Measurements from ENCODE around the gene C2CD3. TPM values are rescaled to one million over a fixed set of nuclear protein-coding genes. Genes with fewer than 3 reads are reported as not detected.

Gene C2CD3
- total RNA-seq, 1 experiment from 2014 or later, result 32.5 TPM

- in situ Hi-C loops (cut with HindIII; ENCODE audit: low pct_unique_long_range_greater_than_20kb, low sequenced_read_pairs), result no loop called here
- DNase-seq (ENCODE audit: low read depth, low spot score), result peak; percentile 90
Observed at GRCh38 chr11:73982990-73983740, 187.6 kb downstream of the C2CD3 start.

GRCh38 chr11:73982595-73982989 lies 188.2 kb downstream of the C2CD3 start, which contains the start of gene UCP2:
Gene UCP2, minus strand, starts transcription at chr11:73982843. Its CDS starts 4,465 bp downstream, at chr11:73978378.
- DNase-seq (ENCODE audit: low read depth, low spot score), result no peak
- in situ Hi-C loops (cut with HindIII; ENCODE audit: low pct_unique_long_range_greater_than_20kb, low sequenced_read_pairs), result no loop called here

GRCh38 chr11:73981051-73981805 lies 189.6 kb downstream of the C2CD3 start:
- in situ Hi-C loops (cut with HindIII; ENCODE audit: low pct_unique_long_range_greater_than_20kb, low sequenced_read_pairs), result no loop called here

DNA sequence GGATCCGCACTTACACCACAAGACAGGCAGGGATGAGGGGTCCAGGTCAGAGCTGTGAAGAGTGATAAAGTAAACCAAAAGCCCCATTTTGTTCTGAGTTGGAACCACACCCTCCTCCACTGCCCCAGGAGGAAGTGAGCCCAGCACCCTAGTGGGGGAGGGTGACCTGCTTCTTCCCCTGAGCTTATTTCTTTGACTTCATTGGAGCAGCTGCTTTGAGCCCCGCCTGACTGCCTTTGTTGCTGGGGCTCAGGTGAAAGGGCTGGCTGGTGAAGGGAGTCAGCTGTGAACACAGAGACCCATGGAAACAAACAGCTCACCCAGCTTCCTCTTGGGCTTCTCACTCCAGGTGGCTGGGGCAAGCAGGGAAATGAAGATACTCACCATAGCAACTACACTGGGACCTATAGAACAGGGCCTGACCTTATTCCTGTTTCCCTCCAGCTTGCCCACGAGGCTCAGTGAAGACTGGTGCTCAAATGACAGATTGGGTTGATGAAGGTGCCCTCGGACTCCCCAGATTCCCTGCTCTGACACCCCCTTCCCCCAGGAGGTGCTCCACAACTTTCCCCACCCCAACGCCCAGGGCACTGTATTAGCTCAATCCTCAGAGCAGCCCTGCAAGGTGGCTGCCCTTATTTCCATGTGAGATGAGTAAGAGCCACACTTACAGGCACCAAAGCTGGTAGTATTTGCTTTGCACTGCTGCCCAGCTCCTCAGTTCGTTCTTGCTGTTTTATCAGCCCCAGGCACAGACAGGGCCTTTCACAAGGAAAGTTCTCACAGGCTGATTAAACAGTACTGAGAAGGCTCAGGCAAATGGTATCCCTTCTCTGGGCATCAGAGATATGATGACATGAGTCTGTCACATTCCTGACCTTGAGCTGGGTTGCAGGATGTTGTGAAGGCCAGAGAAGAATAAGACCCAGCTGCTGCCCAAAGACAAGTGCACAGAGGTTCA lies 190.5 kb downstream of the C2CD3 start:
- DNase-seq (ENCODE audit: low read depth, low spot score), result no peak
- in situ Hi-C loops (cut with HindIII; ENCODE audit: low pct_unique_long_range_greater_than_20kb, low sequenced_read_pairs), result no loop called here

More at GRCh38 chr11:73981051-73981805, 189.6 kb downstream of the C2CD3 start:
- no peak for DNase-seq (ENCODE audit: low read depth, low spot score)

DNA sequence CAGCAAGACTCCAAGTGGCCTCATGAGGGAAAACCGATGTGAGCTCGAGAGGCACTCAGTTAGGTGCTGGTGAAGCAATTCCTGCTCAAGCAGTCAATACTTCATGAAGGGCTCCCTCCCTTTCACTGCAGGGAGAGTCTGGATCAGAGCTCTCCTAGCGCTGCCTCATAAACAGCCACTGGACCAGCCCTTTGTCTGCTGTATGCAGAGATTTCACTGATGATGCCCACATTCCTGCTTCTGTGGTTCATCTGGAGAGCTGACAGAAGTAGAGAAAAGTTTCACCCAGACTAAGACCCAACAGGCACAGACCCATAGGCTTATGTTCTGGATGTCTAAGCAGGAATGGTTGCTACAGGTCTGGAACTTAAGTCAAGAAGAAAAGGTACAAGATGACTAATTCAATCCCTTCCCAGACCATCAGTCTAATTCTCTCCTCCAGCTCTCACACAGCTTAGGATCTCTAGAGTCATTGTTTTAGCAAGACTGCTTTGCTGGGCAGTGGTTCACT lies 192.2 kb downstream of the C2CD3 start:
- in situ Hi-C loops (cut with HindIII; ENCODE audit: low pct_unique_long_range_greater_than_20kb, low sequenced_read_pairs), result no loop called here
- no peak for DNase-seq (ENCODE audit: low read depth, low spot score)

DNA sequence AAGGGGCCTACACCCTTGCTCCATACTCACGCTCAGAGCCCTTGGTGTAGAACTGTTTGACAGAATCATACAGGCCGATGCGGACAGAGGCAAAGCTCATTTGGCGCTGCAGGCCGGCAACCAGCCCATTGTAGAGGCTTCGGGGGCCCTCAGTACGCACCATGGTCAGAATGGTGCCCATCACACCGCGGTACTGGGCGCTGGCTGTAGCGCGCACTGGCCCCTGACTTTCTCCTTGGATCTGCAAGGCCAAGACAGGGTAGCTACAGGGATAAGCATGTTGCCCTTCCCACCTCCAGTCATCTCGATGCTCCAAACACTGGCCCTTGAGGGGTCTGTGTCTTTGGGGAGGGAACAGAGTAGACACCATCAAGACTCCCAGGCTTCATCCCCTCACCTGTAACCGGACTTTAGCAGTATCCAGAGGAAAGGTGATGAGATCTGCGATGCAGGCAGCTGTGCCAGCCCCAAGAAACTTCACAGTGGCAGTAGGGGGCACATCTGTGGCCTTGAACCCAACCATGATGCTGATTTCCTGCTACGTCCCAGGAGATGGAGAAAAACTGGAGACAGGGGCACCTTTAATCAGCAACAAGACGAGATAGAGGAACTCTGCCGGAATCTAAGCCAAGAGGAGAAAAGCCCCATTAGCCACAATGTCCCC lies 192.8 kb downstream of the C2CD3 start:
- in situ Hi-C loops (cut with HindIII; ENCODE audit: low pct_unique_long_range_greater_than_20kb, low sequenced_read_pairs), result no loop called here
- no peak for DNase-seq (ENCODE audit: low read depth, low spot score)

DNA sequence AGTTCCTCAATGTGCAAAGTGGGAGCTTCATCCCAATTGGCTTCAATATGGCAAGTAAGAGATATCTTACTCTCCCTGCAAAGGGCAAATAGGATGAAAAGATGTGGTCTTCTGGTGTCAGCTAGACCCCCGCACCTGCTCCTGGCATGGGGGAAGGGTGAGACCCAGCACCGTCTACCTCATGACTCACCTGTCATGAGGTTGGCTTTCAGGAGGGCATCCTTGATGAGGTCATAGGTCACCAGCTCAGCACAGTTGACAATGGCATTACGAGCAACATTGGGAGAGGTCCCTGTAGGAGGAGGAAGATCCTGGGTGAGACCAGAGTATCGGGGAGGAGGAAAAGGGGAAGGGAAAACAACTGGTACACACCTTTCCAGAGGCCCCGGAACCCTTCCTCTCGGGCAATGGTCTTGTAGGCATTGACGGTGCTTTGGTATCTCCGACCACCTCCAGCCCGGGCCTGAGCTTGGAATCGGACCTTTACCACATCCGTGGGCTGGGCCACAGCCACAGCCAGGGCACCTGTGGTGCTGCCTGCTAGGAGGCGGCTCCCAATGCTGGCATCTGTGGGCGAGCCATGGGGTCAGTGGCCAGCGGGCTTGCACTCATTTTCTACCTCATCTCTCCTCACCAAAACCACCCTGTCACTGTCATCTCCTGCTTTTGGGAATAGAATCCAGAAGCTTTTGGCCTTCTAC lies 194.2 kb downstream of the C2CD3 start:
- in situ Hi-C loops (cut with HindIII; ENCODE audit: low pct_unique_long_range_greater_than_20kb, low sequenced_read_pairs), result no loop called here
- no peak for DNase-seq (ENCODE audit: low read depth, low spot score)

- in situ Hi-C loops (cut with HindIII; ENCODE audit: low pct_unique_long_range_greater_than_20kb, low sequenced_read_pairs), result no loop called here
Observed at GRCh38 chr11:73975479-73975757, 195.4 kb downstream of the C2CD3 start.

DNA sequence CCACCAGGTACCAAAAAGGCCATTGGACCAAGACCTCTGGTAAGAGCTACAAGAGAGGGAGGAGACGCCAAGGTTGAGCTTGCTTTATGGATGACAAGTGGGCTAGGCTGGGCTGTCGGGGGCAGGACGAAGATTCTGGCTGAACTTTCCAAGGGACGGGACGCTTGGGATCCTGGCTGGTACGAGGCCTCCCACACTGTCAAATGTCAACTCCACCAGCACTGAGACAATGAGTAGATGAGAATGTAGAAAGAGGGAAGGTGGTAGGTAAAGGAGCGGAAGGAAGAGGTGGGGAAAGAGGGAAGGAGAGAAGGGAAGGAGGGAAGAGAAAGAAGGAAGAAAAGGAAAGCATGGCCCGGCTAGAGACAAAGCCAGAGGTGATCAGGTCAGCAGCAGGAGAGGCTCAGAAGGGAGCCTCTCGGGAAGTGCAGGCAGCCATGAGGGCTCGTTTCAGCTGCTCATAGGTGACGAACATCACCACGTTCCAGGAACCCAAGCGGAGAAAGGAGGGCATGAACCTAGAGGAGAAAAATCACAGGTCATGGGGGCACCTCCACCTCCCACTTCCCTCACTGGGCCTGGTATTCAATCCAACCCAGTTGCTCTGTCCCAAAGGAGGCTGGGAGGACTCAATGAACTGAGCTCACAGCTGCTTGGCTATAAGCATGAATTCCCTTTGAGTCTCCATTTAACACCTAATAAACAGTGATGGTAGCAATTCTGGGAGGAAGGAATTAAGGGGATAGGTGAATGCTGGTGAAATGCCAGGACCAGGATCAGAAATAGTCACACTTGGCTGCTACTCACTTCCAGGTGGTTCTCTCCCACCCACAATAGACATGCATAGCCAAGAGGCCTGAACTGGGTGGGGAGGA lies 196.0 kb downstream of the C2CD3 start:
- DNase-seq (ENCODE audit: low read depth, low spot score), result no peak
- in situ Hi-C loops (cut with HindIII; ENCODE audit: low pct_unique_long_range_greater_than_20kb, low sequenced_read_pairs), result no loop called here

More at GRCh38 chr11:73975479-73975757, 195.4 kb downstream of the C2CD3 start:
- DNase-seq (ENCODE audit: low read depth, low spot score), result no peak

DNA sequence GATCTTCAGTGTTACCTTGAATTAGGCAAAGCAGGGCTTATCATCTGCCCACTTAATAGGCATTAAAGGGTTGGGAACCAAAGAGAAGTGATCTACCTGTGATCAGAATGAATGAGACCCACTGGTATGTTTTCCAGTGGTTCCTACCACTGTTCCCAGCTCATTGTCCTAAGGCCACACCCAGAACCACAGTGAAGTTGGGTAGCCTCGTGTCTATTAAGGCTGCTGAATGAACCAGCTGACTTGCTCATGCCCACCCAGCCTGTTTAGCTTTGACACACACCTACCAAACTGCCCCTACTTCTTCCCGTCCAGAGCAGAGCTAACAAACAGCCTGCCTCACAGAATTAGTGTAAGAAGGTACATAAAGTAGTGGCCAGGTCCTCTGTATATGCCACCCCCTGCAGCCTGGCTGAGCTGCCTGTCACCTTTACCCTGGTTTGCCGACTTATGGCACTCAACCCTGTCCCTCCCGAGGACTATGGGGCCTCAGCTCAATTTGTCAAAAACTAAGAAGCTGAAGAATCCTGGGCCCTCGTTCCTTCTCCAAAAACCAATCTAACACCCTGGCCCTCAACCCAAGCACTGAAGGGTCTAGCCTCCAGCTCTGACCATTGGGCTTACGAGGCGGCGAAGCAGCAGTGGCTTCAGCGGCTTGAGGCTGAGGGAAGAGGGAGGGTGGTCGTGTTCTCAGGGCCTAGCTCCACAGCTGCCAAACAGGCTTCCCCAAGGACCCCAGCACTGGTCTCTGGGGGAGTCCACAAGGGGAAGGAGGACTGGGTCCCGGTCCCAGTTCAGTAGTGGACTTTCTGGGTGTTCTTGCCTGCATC lies 198.0 kb downstream of the C2CD3 start:
- in situ Hi-C loops (cut with HindIII; ENCODE audit: low pct_unique_long_range_greater_than_20kb, low sequenced_read_pairs), result no loop called here
- DNase-seq (ENCODE audit: low read depth, low spot score), result no peak

DNA sequence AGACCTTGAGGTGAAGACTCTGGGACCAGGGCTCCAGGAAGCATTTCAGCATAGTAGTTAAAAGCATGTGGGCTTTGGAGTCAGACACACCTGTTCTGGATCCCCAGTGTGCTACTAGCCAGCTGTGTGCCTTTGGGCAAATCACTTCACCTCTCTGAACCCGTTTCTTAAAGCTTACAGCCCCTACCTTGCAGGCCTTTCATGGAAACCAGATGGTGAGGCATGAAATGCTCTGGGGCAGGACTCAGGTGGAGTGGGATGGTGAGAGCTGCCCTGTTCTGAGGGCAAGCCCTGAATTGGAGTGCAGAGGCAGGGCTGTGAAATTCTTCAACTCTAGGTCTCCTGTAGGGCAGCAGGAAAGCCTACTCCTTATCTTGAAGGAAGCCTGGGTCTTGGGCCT lies 198.6 kb downstream of the C2CD3 start:
- in situ Hi-C loops (cut with HindIII; ENCODE audit: low pct_unique_long_range_greater_than_20kb, low sequenced_read_pairs), result no loop called here

DNA sequence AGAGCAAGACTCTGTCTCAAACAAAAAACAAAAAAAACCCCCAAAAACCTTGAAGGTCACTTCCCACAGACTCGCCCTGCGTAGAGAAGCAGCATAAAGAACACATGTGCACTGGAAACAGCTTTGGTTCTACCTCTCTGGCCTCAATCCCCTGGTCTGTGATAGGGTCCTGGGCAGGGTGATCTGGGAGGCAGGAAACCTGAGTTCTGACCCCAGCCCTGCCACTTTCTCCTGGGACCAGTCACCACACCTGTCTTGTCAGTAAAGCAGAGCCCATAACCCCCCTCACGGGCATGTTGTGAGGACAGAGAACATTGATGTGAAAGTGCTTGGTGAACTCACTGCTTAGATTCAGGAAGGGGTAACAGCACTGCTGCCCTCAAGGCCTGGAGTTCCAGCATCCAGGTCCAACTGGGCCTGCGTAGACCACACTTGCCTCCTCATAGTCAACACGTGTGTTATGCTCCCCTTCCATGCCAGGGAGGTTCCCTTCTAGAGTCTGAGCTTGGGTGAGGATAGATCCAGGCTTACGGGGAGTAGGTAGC lies 199.6 kb downstream of the C2CD3 start:
- no peak for DNase-seq (ENCODE audit: low read depth, low spot score)
- in situ Hi-C loops (cut with HindIII; ENCODE audit: low pct_unique_long_range_greater_than_20kb, low sequenced_read_pairs), result no loop called here

More for the DNA sequence above, 198.6 kb downstream of the C2CD3 start:
- no peak for DNase-seq (ENCODE audit: low read depth, low spot score)

DNA sequence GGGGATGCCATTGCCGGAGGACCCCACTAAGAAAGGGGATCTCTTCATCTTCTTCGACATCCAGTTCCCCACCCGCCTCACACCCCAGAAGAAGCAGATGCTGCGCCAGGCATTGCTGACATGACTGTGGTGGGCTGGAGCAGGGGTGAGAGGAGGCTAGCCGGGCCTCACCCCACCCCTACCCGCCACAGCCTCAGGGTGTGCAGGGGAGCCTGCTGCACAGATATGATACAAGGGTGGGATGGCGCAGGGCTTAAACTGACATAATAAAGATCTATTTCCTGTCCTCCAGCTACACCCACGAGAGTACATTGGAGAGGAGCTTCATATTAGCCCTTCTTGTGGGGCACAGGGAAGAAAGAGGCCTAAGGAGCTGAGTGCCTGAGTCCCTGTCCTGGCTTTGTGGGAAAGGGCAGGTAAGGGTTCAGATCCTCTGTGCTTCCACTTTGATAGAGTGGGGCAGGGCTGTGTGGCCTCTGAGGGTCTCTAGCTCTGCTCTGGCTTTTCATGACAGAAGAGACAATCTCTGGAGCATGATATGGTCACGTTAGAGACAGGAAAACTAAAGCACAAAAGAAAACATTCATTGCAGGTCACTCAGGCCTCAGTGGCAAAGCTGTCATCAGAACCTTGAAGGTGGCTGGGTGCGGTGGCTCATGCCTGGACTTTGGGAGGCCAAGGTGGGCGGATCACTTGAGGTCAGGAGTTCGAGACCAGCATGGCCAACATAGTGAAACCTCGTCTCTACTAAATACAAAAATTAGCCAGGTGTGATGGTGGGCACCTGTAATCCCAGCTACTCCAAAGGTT lies 200.6 kb downstream of the C2CD3 start:
- in situ Hi-C loops (cut with HindIII; ENCODE audit: low pct_unique_long_range_greater_than_20kb, low sequenced_read_pairs), result no loop called here
- DNase-seq (ENCODE audit: low read depth, low spot score), result no peak

DNA sequence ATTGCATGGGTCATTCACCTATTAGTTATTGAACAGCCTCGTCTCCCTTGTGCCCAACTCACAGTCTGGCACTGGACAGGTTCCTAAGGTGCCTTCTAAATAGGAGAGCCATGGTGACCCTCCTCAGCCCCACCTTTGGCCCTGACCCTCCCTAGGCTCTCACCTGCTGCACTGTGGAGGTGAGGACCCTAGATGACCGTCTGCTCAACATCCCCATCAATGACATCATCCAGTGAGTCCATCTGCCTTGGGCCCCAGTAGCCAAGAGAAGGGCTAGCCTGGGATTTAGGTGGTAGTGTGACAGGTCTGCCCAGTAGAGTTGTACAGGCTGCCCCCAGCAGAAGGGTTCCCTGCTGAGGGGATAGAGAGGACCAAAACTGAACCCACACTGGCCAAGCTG lies 201.7 kb downstream of the C2CD3 start:
- in situ Hi-C loops (cut with HindIII; ENCODE audit: low pct_unique_long_range_greater_than_20kb, low sequenced_read_pairs), result no loop called here
- no peak for DNase-seq (ENCODE audit: low read depth, low spot score)

All from SK-MEL-5 (cell line).